Motor neuron (in vitro differentiated cells): ENCODE data around the gene ANAPC16. TPM values are rescaled to one million over a fixed set of nuclear protein-coding genes. Genes with fewer than 3 reads are reported as not detected.
"Not testable (repeated sequence)": the region's sequence is repeated elsewhere in the genome, so short reads cannot be mapped to it uniquely, and the experiment has no call there.

Experiments
- ATAC-seq, 8 experiments: fragments of 200-7000 bp; cut with Tn5 transposase; replicated peaks in 6 of 8; 2 replicates each; pipeline ENCODE4 v1.8.0; 2021; ENCODE audit warnings: mild to moderate bottlenecking in 8 of 8, moderate library complexity in 8 of 8
- H3K27ac ChIP-seq, 2 donors: fragments of 250-450 bp; sonication (Bioruptor Pico); 2 replicates each; pipeline ENCODE4 v1.9.0; 2021; ENCODE audit warnings: antibody characterized with exemption in 2 of 2, mild to moderate bottlenecking in 2 of 2, moderate library complexity in 1 of 2
- H3K4me1 ChIP-seq, 2 donors: fragments of 250-450 bp; sonication (Bioruptor Pico); replicated peaks in 1 of 2; 2 replicates each; pipeline ENCODE4 v1.6.1; 2021; ENCODE audit warnings: antibody characterized with exemption in 2 of 2, mild to moderate bottlenecking in 2 of 2, moderate library complexity in 1 of 2
- H3K4me3 ChIP-seq, 5 donors: fragments of 250-450 bp; sonication (Bioruptor Pico); 2 replicates each; pipeline ENCODE4 v1.9.0; 2021; ENCODE audit warnings: antibody characterized with exemption in 5 of 5, mild to moderate bottlenecking in 5 of 5, moderate library complexity in 4 of 5
- WGBS, 10 experiments: fragments of 450-650 bp; shearing (Covaris generic); methylation state at CpG; one replicate each; pipeline ENCODE4 v1.0.0; 2022; 5-methylcytosine and 5-hydroxymethylcytosine counted together
- in situ Hi-C, 9 experiments: fragments of 400-800 bp; cut with MboI; loops; one replicate each; pipeline ENCODE4 v1.15.0; 2021; ENCODE audit warnings: low sequenced_read_pairs in 9 of 9, low pct_unique_long_range_greater_than_20kb in 2 of 9; ENCODE audit not compliant: unreplicated experiment in 9 of 9
- total RNA-seq, 8 experiments: library from RNA; unstranded; fragments of 300-600 nt; gene quantifications; 2 replicates each; pipeline versions ENCODE4 v1.2.3 to v1.2.4, GENCODE V29; 2022

ANAPC16 gene
- total RNA-seq, 8 experiments from 2014 or later: 33.7 to 63.2 (median 49.7) TPM

DNA sequence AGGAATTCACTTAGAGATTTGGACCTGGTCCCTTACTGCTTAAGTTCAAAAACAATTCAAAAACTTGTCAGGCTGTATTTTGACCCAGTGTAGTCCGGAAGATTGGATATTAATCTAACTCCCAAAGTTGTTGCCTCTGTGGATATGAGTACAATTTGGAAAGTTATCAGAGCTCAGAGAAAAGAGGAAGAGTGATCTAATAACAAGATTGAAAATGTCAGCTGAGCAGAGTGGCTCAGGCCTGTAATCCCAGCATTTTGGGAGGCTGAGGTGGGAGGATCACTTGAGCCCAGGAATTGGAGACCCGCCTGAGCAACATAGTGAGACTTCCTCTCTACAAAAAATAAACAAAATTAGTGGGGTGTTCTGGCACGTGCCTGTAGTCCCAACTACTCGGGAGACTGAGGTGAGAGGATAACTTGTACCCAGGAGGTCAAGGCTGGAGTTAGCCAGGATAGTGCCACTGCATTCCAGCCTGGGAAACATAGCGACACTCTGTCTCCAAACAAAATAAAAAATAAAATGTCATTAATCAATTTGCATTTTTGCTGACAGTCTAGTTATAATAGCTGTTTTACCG, 3.5 kb downstream of the ANAPC16 start:
- no peak overlapping the region for H3K27ac ChIP-seq

DNA sequence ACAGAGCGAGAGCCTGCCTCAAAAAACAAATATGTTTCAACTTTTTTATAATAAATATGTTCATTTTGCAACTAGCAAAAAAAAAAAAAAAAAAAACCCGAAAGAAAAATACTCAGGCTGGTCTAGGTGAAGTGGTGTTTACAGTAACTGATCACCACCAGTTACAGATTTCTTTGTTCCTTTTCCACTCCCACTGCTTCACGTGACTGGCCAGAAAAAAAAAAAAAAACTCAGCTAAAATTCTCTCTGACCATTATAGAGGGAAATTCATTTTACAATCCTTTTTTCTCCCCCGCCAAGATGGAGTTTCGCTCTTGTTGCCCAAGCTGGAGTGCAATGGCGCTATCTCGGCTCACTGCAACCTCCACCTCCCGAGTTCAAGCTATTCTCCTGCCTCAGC, 4.8 kb downstream of the ANAPC16 start:
- WGBS, 10 experiments: 80 to 100% (median 94%) methylated on average over 2 to 8 of the region's 8 CpGs
- ATAC-seq: no peak
- in situ Hi-C loops: no loop called here
- no peak overlapping the region for H3K4me3 ChIP-seq
- H3K27ac ChIP-seq: no peak overlapping the region
- H3K4me1 ChIP-seq: peaks cover 12 to 14% of the 10 kb centered on the region in 2 donors

More for the DNA sequence above, 3.5 kb downstream of the ANAPC16 start:
- in situ Hi-C loops: no loop called here
- Histone ChIP-seq H3K4me1 (peaks cover 20 to 23% of the 10 kb centered on the region in 2 donors), H3K4me3 (no peak overlapping the region)
- WGBS, 10 experiments: 68 to 100% (median 90%) methylated on average over 1 to 6 of the region's 6 CpGs
- ATAC-seq: no peak

DNA sequence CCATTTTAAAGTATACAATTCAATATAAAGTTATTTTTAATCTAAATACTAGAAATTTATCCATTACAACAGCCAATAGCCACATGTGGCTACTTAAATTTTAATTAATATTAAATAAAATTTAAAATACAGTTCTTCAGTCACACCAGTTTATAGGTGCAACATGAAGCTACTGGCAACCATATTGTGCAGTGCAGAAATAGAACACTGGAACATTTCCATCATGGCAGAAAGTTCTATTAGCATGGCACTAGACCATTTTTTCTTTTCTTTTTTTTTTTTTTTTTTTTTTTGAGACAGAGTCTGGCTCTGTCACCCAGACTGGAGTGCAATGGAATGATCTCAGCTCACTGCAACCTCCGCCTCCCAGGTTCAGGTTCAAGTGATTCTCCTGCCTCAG, 5.5 kb downstream of the ANAPC16 start:
- Histone ChIP-seq H3K4me1 (peaks cover 12 to 14% of the 10 kb centered on the region in 2 donors), H3K4me3 (no peak overlapping the region), H3K27ac (no peak overlapping the region)
- in situ Hi-C loops: no loop called here
- no peak for ATAC-seq
- 86 to 100% (median 100%) methylated on average over 1 of the region's 1 CpG; no CpG with 5 or more reads in 6 of the 10 experiments for WGBS, 10 experiments

DNA sequence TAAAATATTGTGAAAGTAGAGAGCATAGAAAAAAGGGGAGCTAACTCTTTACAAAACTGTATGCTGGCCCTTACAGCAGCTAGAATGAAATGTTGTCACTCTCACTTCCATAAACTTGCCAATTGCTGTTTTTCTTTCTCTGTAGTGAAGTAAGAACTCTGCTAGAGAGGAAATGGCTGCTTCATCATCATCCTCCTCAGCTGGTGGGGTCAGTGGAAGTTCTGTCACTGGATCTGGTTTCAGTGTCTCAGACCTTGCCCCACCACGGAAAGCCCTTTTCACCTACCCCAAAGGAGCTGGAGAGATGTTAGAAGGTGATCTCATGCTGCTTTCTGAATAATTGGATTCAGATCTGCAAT, 7.9 kb downstream of the ANAPC16 start:
- H3K4me3 ChIP-seq: no peak overlapping the region
- no peak overlapping the region for H3K27ac ChIP-seq
- ATAC-seq: no peak
- 14 to 100% (median 60%) methylated on average over 1 of the region's 1 CpG; no CpG with 5 or more reads in 5 of the 10 experiments for WGBS, 10 experiments
- in situ Hi-C loops: no loop called here
- H3K4me1 ChIP-seq: peaks cover 6 to 12% of the 10 kb centered on the region in 2 donors

DNA sequence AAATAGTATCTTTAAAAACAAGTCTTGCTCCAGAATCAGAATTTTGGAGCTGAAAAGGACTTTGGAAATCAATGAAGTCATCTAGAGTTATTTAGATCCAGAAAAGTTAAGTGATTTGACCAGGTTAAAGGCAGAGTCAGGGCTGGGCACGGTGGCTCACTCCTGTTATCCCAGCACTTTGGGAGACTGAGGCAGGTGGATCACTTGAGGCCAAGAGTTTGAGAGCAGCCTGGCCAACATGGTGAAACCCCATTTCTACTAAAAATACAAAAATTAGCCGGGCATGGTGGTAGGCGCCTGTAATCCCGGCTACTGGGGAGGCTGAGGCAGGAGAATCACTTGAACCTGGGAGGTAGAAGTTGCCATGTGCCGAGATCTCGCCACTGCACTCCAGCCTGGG, 8.4 kb downstream of the ANAPC16 start:
- in situ Hi-C loops, H3K4me3 ChIP-seq, ATAC-seq, H3K27ac ChIP-seq: not testable (repeated sequence)
- H3K4me1 ChIP-seq: peaks cover 6 to 16% of the 10 kb centered on the region in 2 donors
- 73 to 100% (median 82%) methylated on average over 1 to 6 of the region's 6 CpGs; no CpG with 5 or more reads in 2 of the 10 experiments for WGBS, 10 experiments

DNA sequence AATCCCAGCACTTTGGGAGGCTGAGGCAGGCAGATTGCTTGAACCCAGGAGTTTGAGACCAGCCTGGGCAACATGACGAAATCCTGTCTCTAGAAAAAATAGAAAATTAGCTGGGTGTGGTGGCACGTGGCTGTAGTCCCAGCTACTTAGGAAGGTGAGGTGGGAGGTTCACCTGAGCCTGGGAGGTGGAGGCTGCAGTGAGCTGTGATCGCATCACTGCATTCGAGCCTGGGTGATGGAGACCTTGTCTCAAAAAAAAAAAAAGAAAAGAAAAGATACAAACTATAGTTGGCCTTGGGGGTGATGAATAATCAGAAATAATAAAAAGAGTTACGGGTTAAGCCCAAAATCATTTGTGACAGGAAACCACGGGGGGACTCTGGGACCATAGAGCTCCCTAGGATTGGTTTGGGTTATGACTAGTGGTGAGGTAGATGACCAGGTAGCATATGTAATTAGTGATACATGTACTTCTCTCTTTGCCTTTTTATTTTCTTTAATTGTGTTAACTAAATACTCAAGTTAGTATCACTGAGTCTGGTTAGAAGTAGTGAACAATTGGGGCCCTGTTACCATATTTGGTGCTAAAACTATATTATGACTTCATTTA, 10.7 kb downstream of the ANAPC16 start:
- H3K4me1 ChIP-seq: peaks cover 6 to 21% of the 10 kb centered on the region in 2 donors
- no peak for ATAC-seq
- H3K27ac ChIP-seq: no peak overlapping the region
- WGBS, 10 experiments: 82 to 100% (median 90%) methylated on average over 2 to 6 of the region's 6 CpGs; no CpG with 5 or more reads in 1 of the 10 experiments
- H3K4me3 ChIP-seq: no peak overlapping the region
- in situ Hi-C loops: loop anchor here in 1 of 9 experiments (25.0 kb wide), 1 partner anchor 111 kb away; no protein-coding TSS in a partner anchor

DNA sequence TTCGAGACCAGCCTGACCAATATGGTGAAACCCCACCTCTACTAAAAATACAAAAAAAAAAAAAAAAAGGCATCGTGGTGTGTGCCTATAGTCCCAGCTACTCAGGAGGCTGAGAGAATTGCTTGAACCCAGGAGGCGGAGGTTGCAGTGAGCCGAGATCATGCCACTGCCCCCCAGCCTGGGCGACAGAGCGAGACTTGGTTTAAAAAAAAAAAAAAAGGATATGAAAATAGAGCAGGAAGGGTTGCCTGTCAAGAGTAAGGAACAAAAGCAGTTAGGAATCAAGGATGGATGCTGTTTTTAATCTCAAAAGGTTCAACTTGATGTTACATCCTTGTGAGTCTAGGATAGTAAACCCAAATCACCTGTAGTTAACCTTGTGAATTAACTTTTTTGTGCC, 12.0 kb downstream of the ANAPC16 start:
- WGBS, 10 experiments: 52 to 100% (median 81%) methylated on average over 2 to 6 of the region's 6 CpGs; no CpG with 5 or more reads in 1 of the 10 experiments
- ATAC-seq: no peak
- no peak overlapping the region for H3K27ac ChIP-seq

DNA sequence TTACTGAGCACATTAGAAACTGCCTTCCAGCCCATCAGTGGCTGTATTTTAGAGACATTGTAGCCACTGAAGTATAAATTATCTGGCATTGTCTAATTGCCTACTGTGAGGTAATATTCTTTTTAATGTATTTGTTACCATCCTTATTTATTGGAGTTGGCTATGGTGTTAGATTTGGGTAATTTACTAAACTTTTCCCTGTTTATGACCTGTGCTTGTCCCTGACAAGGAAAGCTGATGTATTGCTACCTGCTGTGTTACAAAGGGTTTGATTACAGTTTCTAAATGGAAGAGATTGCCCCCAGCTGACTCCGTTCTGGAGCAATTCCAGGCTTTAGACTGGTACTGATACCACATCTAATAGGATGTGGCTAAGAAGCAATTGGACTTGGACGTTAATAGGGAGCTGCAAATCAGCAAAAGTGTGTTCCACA, 12.5 kb downstream of the ANAPC16 start:
- H3K27ac ChIP-seq: peak overlapping the region in 1 of 2 donors; percentile 22
- ATAC-seq: peak in 2 of 8 experiments; percentile 19 to 37
- WGBS, 10 experiments: 40 to 80% (median 71%) methylated on average over 2 of the region's 2 CpGs; no CpG with 5 or more reads in 6 of the 10 experiments
- H3K4me3 ChIP-seq: no peak overlapping the region
- in situ Hi-C loops: loop anchor here in 1 of 9 experiments (25.0 kb wide), 1 partner anchor 109 kb away; no protein-coding TSS in a partner anchor
- H3K4me1 ChIP-seq: peaks cover 6 to 21% of the 10 kb centered on the region in 2 donors

More for the DNA sequence above, 12.0 kb downstream of the ANAPC16 start:
- no peak overlapping the region for H3K4me3 ChIP-seq
- peaks cover 6 to 21% of the 10 kb centered on the region in 2 donors for H3K4me1 ChIP-seq
- in situ Hi-C loops: loop anchor here in 1 of 9 experiments (25.0 kb wide), 1 partner anchor 109 kb away; no protein-coding TSS in a partner anchor

DNA sequence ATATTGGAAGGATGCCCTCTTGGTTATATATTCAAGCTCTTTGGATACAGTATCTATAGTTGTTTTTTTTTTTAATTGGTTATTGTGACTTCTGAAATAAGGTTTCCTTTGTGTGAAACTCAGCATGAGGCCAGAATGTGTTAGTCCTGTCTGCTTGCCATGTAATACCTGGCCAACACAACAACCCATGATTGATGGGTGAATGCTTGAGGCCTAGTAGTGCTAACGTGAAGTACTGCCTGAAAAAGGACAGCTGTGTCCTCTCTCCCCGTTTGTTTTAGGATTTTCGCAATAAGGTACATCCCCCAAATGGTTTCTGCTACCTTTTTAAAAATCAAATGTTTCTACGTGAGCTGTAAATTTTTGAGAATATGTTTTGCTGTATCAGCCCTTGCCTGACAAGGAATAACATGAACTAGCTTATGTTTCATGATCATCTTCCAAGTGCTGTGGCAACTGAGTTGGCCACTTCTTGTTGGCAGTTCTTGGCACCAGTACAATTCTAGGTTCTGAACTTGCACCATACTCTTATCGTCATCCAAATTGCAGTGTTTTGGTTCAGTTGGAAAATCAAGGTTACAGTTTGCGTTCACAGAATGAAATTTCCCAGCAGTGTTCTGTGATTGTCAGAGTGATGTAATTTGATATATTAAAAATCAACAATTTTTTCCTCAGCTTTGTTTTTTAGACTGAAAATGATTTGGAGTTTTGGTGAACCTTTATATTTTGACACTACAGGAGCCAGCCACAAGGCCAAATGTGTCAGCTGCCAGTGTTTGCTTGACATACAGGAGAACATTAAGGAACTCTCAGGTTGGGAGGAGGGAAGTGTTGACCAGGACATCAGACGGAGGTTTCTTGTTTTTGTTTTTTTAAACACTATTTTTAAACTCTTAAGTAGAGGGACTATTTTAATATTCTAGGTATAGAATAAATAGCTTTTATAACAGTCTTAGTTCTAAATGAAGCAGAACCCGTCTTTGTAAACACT, 13.7 kb downstream of the ANAPC16 start:
- WGBS, 10 experiments: 70 to 100% (median 89%) methylated on average over 1 to 8 of the region's 8 CpGs
- Histone ChIP-seq H3K4me3 (no peak overlapping the region), H3K27ac (no peak overlapping the region), H3K4me1 (peaks cover 6 to 21% of the 10 kb centered on the region in 2 donors)
- in situ Hi-C loops: loop anchor here in 1 of 9 experiments (25.0 kb wide), 1 partner anchor 108 kb away; no protein-coding TSS in a partner anchor
- ATAC-seq: peak in 1 of 8 experiments; percentile 27

DNA sequence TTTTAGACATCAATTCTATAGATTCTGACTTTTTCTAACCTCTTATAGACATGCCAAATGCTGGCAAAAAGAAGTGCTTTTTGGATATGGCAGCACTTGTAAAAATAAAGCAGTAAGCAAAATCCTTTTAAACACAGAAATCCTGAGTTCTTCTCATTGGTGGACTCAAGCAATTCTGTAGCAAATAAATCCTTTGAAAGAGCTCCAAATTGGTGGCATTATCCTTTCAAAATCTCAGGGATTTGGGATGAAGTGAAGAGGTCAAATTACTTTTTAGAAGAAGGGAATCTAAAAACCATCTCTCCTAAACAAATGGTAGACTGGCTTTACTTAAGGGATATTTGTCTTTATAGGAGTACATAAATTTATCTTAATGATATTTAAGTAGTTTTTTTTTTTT, 17.8 kb downstream of the ANAPC16 start:
- Histone ChIP-seq H3K4me1 (peaks cover 0 to 11% of the 10 kb centered on the region in 2 donors), H3K27ac (no peak overlapping the region), H3K4me3 (no peak overlapping the region)
- in situ Hi-C loops: loop anchor here in 1 of 9 experiments (25.0 kb wide), 1 partner anchor 104 kb away; no protein-coding TSS in a partner anchor
- no peak for ATAC-seq

DNA sequence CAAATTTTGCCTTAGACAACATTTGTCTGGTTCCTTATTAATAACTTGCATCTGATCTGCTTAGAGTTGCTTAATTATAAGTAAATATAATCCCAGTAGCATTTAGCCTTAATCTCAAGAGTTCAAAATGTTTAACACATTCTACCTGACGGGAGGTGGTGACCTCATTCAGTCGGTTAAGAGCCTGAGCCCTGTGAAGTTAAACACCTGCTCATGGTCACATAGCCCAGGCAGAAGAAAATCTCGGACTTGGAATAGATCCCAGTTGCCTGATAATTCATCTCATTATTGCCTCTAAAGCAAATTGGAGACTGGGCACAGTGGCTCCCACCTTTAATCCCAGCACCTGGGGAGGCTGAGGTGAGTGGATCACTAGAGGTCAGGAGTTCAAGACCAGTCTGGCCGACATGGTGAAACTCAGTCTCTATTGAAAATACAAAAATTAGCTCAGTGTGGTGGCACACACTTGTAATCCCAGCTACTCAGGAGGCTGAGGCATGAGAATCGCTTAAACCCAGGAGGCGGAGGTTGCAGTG, 18.8 kb downstream of the ANAPC16 start:
- 81 to 100% (median 99%) methylated on average over 1 to 6 of the region's 6 CpGs; no CpG with 5 or more reads in 2 of the 10 experiments for WGBS, 10 experiments
- Histone ChIP-seq H3K4me3 (no peak overlapping the region), H3K4me1 (peaks cover 0 to under 1% of the 10 kb centered on the region in 2 donors), H3K27ac (no peak overlapping the region)
- ATAC-seq: no peak
- in situ Hi-C loops: loop anchor here in 1 of 9 experiments (25.0 kb wide), 1 partner anchor 103 kb away; no protein-coding TSS in a partner anchor

DNA sequence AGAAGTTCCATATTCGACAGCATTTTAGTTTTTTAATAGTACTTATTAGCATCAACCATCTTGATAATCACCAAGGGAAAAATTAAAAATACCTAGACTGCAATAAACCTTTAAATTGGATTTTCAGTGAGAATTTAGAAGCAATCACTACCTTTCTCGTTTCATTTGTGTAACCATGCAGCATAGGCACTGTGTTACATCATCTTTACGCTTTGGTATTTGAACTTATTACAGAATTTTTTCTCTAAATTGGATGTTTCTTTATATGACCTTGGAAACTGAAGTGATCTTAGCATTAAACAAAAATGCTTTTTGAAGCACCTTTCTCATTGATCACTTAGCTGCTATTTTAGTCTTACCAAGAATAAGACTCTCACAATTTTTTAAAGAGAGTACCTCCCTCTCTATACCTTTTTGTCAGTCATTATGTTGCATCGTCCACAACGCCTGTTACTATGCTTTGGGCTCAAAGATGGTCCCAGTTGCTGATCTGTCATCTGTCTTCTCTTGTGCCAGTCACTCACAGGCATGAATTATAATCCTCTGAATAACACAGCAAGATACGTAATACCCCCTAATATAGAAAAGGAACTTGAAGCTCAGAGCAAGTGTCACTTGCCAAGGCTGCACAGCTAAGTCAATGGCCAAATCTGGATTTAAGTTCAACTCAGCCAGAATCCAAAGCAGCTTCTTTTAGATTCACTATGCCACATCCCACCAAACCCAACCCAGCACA, 19.9 kb downstream of the ANAPC16 start:
- Histone ChIP-seq H3K4me3 (no peak overlapping the region), H3K4me1 (no peaks in the 10 kb centered on the region), H3K27ac (no peak overlapping the region)
- 78 to 100% (median 92%) methylated on average over 2 to 6 of the region's 6 CpGs for WGBS, 10 experiments
- ATAC-seq: no peak
- in situ Hi-C loops: loop anchor here in 1 of 9 experiments (25.0 kb wide), 1 partner anchor 102 kb away; no protein-coding TSS in a partner anchor
